Activated T-helper 2 cell treated with anti-CD3 and anti-CD28 coated beads, Interferon-gamma antibody, Interleukin-2, Interleukin-4, amounts not matched to agents 10 μg/mL and 5 μg/mL and 100 μg/mL, durations not matched to agents 14 hours and 24 hours and 36 hours (primary cell): Measurements from ENCODE around the gene HAGH. TPM values are rescaled to one million over a fixed set of nuclear protein-coding genes. Genes with fewer than 3 reads are reported as not detected.

Experiments used
- DNase-seq: peaks from one replicate; pipeline ENCODE4 v3.0.0; 2021; ENCODE audit warnings: low spot score
- H3K27ac Mint-ChIP-seq: one replicate; pipeline ENCODE4 v1.8.0; 2021; ENCODE audit warnings: mixed read lengths
- H3K27me3 Mint-ChIP-seq: one replicate; pipeline ENCODE4 v1.8.0; 2021; ENCODE audit warnings: low read depth, mixed read lengths
- H3K36me3 Mint-ChIP-seq: one replicate; pipeline ENCODE4 v1.8.0; 2021; ENCODE audit warnings: low read depth, mixed read lengths
- H3K4me1 Mint-ChIP-seq: one replicate; pipeline ENCODE4 v1.8.0; 2021; ENCODE audit warnings: low read depth, mixed read lengths
- H3K4me3 Mint-ChIP-seq: one replicate; pipeline ENCODE4 v1.8.0; 2021; ENCODE audit warnings: low read depth, mild to moderate bottlenecking, moderate library complexity, mixed read lengths
- H3K9me3 Mint-ChIP-seq: one replicate; pipeline ENCODE4 v1.8.0; 2021; ENCODE audit warnings: mixed read lengths
- intact Hi-C: fragments of 100-400 bp; cut with micrococcal nuclease; formaldehyde crosslinking; loops from one replicate; pipeline ENCODE4 v1.15.1; 2023
- total RNA-seq: library from RNA; stranded (reverse); gene quantifications from 2 replicates; pipeline ENCODE4 v1.2.3, GENCODE V29; 2022

HAGH gene
- total RNA-seq, 1 donor from 2014 or later: 67.6 TPM

DNA sequence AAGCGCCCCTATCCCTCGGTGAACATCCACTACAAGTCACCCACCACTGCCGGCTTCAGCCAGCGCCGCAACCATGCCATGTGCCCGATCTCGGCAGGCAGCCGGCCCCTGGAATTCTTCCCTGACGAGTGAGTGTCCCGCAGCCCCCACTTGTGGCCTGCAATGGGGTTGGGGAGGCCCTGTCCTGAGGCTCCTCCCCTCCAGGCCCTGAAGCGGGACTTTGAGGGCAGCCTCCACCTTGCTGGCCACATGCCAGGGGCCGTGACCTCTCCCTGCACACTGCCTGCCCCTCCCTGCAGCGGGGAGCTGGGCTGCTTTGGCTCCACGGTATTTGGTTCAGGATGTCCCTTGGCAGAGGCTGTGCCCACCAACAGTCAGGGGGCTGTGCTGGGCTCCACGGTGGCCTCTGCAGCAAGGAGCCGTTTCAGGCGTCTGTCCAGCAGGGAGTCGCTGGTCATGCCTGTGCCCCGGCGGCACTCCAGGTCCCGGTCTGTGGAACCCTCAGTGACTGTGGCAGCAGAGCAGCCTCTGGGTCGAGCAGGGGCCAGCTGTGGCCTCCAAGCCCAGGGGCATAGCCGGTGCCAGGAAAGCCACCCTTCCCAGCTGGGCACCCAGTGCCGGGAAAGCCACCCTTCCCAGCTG lies 63.6 kb downstream of the HAGH start:
- H3K9me3 Mint-ChIP-seq: no peaks in the 10 kb centered on the region
- H3K4me1 Mint-ChIP-seq: no peaks in the 10 kb centered on the region
- H3K27me3 Mint-ChIP-seq: no peaks in the 10 kb centered on the region
- intact Hi-C loops: no loop called here
- H3K4me3 Mint-ChIP-seq: no peak overlapping the region
- H3K27ac Mint-ChIP-seq: no peak overlapping the region
- peaks cover 23% of the 10 kb centered on the region for H3K36me3 Mint-ChIP-seq
- no peak for DNase-seq

GRCh38 chr16:1762196-1762878 lies 64.3 kb downstream of the HAGH start:
- Mint-ChIP-seq H3K4me1 (no peaks in the 10 kb centered on the region), H3K4me3 (no peak overlapping the region), H3K9me3 (no peaks in the 10 kb centered on the region), H3K27ac (no peak overlapping the region), H3K36me3 (peaks cover 18% of the 10 kb centered on the region), H3K27me3 (no peaks in the 10 kb centered on the region)
- DNase-seq: no peak
- intact Hi-C loops: no loop called here

- Mint-ChIP-seq H3K9me3 (no peaks in the 10 kb centered on the region), H3K4me3 (no peak overlapping the region), H3K4me1 (no peaks in the 10 kb centered on the region), H3K27ac (no peak overlapping the region), H3K27me3 (no peaks in the 10 kb centered on the region), H3K36me3 (peaks cover 18% of the 10 kb centered on the region)
- DNase-seq: no peak
- intact Hi-C loops: no loop called here
These were observed 64.9 kb downstream of the HAGH start for GRCh38 chr16:1761751-1762150.

GRCh38 chr16:1760911-1761310 lies 65.7 kb downstream of the HAGH start:
- Mint-ChIP-seq H3K27me3 (no peaks in the 10 kb centered on the region), H3K36me3 (peaks cover 18% of the 10 kb centered on the region), H3K4me3 (no peak overlapping the region), H3K27ac (no peak overlapping the region), H3K9me3 (no peaks in the 10 kb centered on the region), H3K4me1 (no peaks in the 10 kb centered on the region)
- no peak for DNase-seq
- intact Hi-C loops: no loop called here

DNA sequence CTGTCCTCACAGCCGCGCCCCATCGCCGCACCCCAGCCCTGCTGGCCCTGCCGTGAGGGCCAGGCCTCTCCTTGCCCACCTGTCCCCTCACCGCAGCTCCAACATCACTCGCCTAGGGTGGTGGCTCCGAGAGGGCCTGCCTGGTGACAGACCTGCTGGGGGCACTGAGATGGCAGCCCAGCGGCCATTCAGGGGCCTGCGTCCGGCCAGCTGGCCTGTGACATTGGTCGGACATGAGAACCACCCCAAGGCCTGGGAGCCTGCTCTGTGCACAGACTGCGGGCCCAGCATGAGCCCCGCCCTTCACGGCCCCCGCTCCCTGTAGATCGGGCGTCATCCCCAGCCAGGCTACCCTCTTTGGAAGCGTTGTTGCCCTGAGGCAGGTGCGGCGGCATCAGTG lies 67.1 kb downstream of the HAGH start:
- peaks cover 21% of the 10 kb centered on the region for H3K36me3 Mint-ChIP-seq
- H3K4me1 Mint-ChIP-seq: no peaks in the 10 kb centered on the region
- H3K4me3 Mint-ChIP-seq: no peak overlapping the region
- no peak for DNase-seq
- H3K27me3 Mint-ChIP-seq: no peaks in the 10 kb centered on the region
- H3K9me3 Mint-ChIP-seq: no peaks in the 10 kb centered on the region
- no peak overlapping the region for H3K27ac Mint-ChIP-seq
- intact Hi-C loops: no loop called here

DNA sequence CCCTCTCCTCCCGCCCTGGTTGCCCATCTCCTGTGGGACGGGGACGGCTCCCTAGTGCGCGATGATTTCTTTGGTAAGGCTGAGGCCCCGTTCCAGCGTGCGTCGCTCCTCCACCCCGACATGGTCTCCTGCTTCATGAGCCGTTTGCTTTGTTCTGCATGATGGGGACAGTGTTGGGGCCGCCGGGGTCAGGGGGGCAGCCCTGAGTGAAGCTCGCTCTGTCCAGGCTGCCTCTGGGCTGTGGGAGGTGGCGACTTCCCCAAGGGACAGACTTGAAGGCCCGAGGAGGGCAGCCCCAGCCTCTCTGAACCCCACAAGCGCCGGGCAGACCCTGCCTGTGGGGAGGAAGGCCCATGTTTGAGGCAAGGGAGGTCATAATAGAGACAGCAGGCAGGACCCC lies 67.7 kb downstream of the HAGH start:
- DNase-seq: no peak
- Mint-ChIP-seq H3K9me3 (no peaks in the 10 kb centered on the region), H3K36me3 (peaks cover 21% of the 10 kb centered on the region), H3K4me1 (no peaks in the 10 kb centered on the region), H3K4me3 (no peak overlapping the region), H3K27me3 (no peaks in the 10 kb centered on the region), H3K27ac (no peak overlapping the region)
- intact Hi-C loops: no loop called here

- Mint-ChIP-seq H3K4me3 (no peak overlapping the region), H3K36me3 (peaks cover 22% of the 10 kb centered on the region), H3K27ac (no peak overlapping the region), H3K27me3 (no peaks in the 10 kb centered on the region), H3K9me3 (no peaks in the 10 kb centered on the region), H3K4me1 (no peaks in the 10 kb centered on the region)
- no peak for DNase-seq
- intact Hi-C loops: no loop called here
These were observed 68.7 kb downstream of the HAGH start for GRCh38 chr16:1757714-1758461.

Other genes starting within 250 kb of the HAGH start
- 8.4 and 10.7 TPM in 2 replicates for gene IFT140, start 214.8 kb downstream of the HAGH start, total RNA-seq
- gene CRAMP1, start 214.5 kb downstream of the HAGH start, total RNA-seq: 33.6 and 34.3 TPM in 2 replicates
- gene JPT2, start 148.5 kb downstream of the HAGH start, total RNA-seq: 95.0 and 98.0 TPM in 2 replicates
- 74.8 and 77.5 TPM in 2 replicates for gene MAPK8IP3, start 120.6 kb downstream of the HAGH start, total RNA-seq
- 45.6 and 46.1 TPM in 2 replicates for gene NME3, start 55.3 kb downstream of the HAGH start, total RNA-seq
- 26.1 and 26.2 TPM in 2 replicates for gene EME2, start 54.0 kb downstream of the HAGH start, total RNA-seq
- 179 and 184 TPM in 2 replicates for gene MRPS34, start 53.7 kb downstream of the HAGH start, total RNA-seq
- gene SPSB3, start 44.3 kb downstream of the HAGH start, total RNA-seq: 27.1 and 28.3 TPM in 2 replicates
- gene NUBP2, start 43.9 kb downstream of the HAGH start, total RNA-seq: 64.5 and 66.7 TPM in 2 replicates
- gene IGFALS, start 33.1 kb downstream of the HAGH start, total RNA-seq: not detected in 2 replicates
- gene FAHD1, start 381 bp upstream of the HAGH start, total RNA-seq: 17.6 and 20.8 TPM in 2 replicates
- not detected in 2 replicates for gene MEIOB, start 45.3 kb upstream of the HAGH start, total RNA-seq
- not detected in 2 replicates for gene HS3ST6, start 91.6 kb upstream of the HAGH start, total RNA-seq
- 33.5 and 35.0 TPM in 2 replicates for gene MSRB1, start 116.4 kb upstream of the HAGH start, total RNA-seq
- 0.66 and 0.85 TPM in 2 replicates for gene RPL3L, start 127.9 kb upstream of the HAGH start, total RNA-seq
- gene NDUFB10, start 132.7 kb upstream of the HAGH start, total RNA-seq: 132 TPM in 2 replicates
- gene RPS2, start 138.0 kb upstream of the HAGH start, total RNA-seq: 3,560 and 3,687 TPM in 2 replicates
- 0.39 TPM in 1 of 2 replicates, not detected in the other for gene RNF151, start 140.0 kb upstream of the HAGH start, total RNA-seq
- gene TBL3, start 145.2 kb upstream of the HAGH start, total RNA-seq: 64.2 and 72.5 TPM in 2 replicates
- 0.21 and 0.23 TPM in 2 replicates for gene NOXO1, start 154.6 kb upstream of the HAGH start, total RNA-seq
- gene GFER, start 157.4 kb upstream of the HAGH start, total RNA-seq: 39.2 and 40.0 TPM in 2 replicates
- gene SYNGR3, start 163.1 kb upstream of the HAGH start, total RNA-seq: 21.1 and 21.3 TPM in 2 replicates
- gene ZNF598, start 183.0 kb upstream of the HAGH start, total RNA-seq: 82.0 and 83.3 TPM in 2 replicates
- gene NPW, start 193.0 kb upstream of the HAGH start, total RNA-seq: 4.2 and 5.1 TPM in 2 replicates
- gene NHERF2, start 200.1 kb upstream of the HAGH start, total RNA-seq: 2.3 and 2.6 TPM in 2 replicates
- gene NTHL1, start 221.0 kb upstream of the HAGH start, total RNA-seq: 43.5 and 54.7 TPM in 2 replicates
- 89.7 and 92.8 TPM in 2 replicates for gene TSC2, start 221.2 kb upstream of the HAGH start, total RNA-seq